Measurements from ENCODE around the gene PAX7.

The PAX7 gene

GRCh38 chr1:18637511-18637960 is 6.9 kb downstream of the PAX7 start:
- Histone ChIP-seq H3K9ac (ENCODE audit: low read length) (no peak overlapping the region), H3K4me1 (ENCODE audit: insufficient read depth, low read length) (no peaks in the 10 kb centered on the region), H3K27ac (ENCODE audit: low read depth, low read length) (no peak overlapping the region), H3K4me3 (ENCODE audit: low read depth in 1 of 2, low read length in 2 of 2) (no peak overlapping the region), H3K27me3 (ENCODE audit: control insufficient read depth in 1 of 2, insufficient read depth in 2 of 2, low read length in 2 of 2) (peaks cover 56 to 95% of the 10 kb centered on the region in 2 donors), H3K9me3 (ENCODE audit: low read length) (no peaks in the 10 kb centered on the region), H3K36me3 (ENCODE audit: insufficient read depth, low read length) (no peaks in the 10 kb centered on the region)

- H3K9ac ChIP-seq (ENCODE audit: low read length), result no peak overlapping the region
- no peaks in the 10 kb centered on the region for H3K4me1 ChIP-seq (ENCODE audit: insufficient read depth, low read length)
- no peaks in the 10 kb centered on the region for H3K36me3 ChIP-seq (ENCODE audit: insufficient read depth, low read length)
- H3K4me3 ChIP-seq (ENCODE audit: low read depth in 1 of 2, low read length in 2 of 2), result no peak overlapping the region
- H3K27ac ChIP-seq (ENCODE audit: low read depth, low read length), result no peak overlapping the region
- no peaks in the 10 kb centered on the region for H3K9me3 ChIP-seq (ENCODE audit: low read length)
- peaks cover 51 to 96% of the 10 kb centered on the region in 2 donors for H3K27me3 ChIP-seq (ENCODE audit: control insufficient read depth in 1 of 2, insufficient read depth in 2 of 2, low read length in 2 of 2)
These were observed 7.6 kb downstream of the PAX7 start for GRCh38 chr1:18637962-18638834.

GRCh38 chr1:18638835-18639364 is 8.3 kb downstream of the PAX7 start:
- no peaks in the 10 kb centered on the region for H3K9me3 ChIP-seq (ENCODE audit: low read length)
- no peak overlapping the region for H3K27ac ChIP-seq (ENCODE audit: low read depth, low read length)
- no peak overlapping the region for H3K9ac ChIP-seq (ENCODE audit: low read length)
- H3K36me3 ChIP-seq (ENCODE audit: insufficient read depth, low read length), result no peaks in the 10 kb centered on the region
- peaks cover 44 to 96% of the 10 kb centered on the region in 2 donors for H3K27me3 ChIP-seq (ENCODE audit: control insufficient read depth in 1 of 2, insufficient read depth in 2 of 2, low read length in 2 of 2)
- no peaks in the 10 kb centered on the region for H3K4me1 ChIP-seq (ENCODE audit: insufficient read depth, low read length)
- H3K4me3 ChIP-seq (ENCODE audit: low read depth in 1 of 2, low read length in 2 of 2), result no peak overlapping the region

DNA sequence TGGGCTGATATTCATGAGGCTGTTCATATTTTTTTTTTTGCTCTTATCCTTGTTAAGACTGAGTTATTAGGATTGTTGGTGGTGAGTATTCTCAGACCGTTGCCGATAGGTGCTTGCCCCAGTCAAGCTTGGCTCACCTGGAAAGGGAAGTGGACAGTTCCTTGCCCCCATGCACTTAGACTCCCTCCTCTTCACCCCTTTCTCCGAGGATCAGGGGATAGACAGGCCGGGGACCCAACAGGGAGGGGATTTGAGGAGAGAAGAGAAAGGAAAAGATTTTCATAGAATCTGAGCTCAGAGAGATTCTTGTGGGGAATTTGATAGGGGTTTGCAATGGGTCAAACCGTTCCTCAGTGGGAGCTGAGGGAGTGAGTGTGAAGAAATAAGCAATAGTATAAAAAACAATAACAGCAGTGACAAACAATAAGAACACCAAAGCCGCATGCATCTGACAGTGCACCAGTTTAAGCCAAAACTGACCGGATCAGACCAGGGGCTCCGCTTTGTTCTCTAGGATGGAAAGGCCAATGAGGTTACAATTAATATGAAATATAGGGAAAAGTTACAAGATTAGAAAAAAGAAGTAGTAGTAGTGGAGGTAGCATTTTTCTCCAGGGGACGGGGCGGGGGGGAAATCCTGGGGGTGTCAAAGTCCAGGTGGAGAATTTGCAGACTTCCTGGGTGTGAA is 8.9 kb downstream of the PAX7 start:
- Histone ChIP-seq H3K27me3 (ENCODE audit: control insufficient read depth in 1 of 2, insufficient read depth in 2 of 2, low read length in 2 of 2) (peaks cover 46 to 96% of the 10 kb centered on the region in 2 donors), H3K4me3 (ENCODE audit: low read depth in 1 of 2, low read length in 2 of 2) (no peak overlapping the region), H3K36me3 (ENCODE audit: insufficient read depth, low read length) (no peaks in the 10 kb centered on the region), H3K9ac (ENCODE audit: low read length) (no peak overlapping the region), H3K27ac (ENCODE audit: low read depth, low read length) (no peak overlapping the region), H3K9me3 (ENCODE audit: low read length) (no peaks in the 10 kb centered on the region), H3K4me1 (ENCODE audit: insufficient read depth, low read length) (no peaks in the 10 kb centered on the region)

DNA sequence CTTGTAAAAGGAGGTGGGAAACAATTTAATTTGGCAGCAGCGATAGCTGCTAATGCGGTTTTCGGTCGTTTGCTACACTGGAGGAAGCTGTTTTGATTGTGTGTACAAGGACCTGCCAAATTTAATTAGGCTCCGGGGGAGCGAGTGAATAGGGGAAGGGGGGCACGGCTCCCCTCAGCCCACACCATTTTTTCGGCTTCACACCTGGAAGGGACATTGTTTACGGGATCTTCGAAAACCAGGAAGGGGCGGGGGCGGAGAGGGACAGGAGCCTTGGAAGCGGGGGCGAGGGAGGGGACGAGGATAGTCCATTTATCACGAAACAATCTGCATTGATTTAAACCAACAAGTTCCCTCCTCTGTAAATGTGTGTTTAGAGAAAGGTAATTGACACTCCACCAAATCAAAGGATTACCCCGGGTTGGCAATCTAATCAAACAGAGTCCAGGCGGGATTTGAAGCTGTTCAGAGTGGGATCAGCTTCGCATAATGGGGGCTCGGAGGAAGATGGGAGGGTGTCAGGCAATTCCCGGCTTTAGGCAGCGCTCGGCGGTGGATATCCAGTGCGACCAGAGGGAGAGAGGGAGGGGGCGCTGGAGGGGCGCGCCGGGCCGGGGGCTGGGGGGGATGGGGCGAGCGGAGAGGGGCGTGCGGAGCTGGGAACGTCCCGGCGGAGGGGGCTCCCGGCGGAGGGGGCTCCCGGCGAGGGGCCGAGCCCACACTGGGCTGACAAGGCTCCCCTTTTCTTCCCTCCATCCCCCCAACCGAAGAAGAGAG is 9.8 kb downstream of the PAX7 start:
- H3K27ac ChIP-seq (ENCODE audit: low read depth, low read length), result no peak overlapping the region
- no peaks in the 10 kb centered on the region for H3K9me3 ChIP-seq (ENCODE audit: low read length)
- H3K9ac ChIP-seq (ENCODE audit: low read length), result no peak overlapping the region
- H3K4me3 ChIP-seq (ENCODE audit: low read depth in 1 of 2, low read length in 2 of 2), result no peak overlapping the region
- H3K36me3 ChIP-seq (ENCODE audit: insufficient read depth, low read length), result no peaks in the 10 kb centered on the region
- peaks cover 46 to 96% of the 10 kb centered on the region in 2 donors for H3K27me3 ChIP-seq (ENCODE audit: control insufficient read depth in 1 of 2, insufficient read depth in 2 of 2, low read length in 2 of 2)
- no peaks in the 10 kb centered on the region for H3K4me1 ChIP-seq (ENCODE audit: insufficient read depth, low read length)

DNA sequence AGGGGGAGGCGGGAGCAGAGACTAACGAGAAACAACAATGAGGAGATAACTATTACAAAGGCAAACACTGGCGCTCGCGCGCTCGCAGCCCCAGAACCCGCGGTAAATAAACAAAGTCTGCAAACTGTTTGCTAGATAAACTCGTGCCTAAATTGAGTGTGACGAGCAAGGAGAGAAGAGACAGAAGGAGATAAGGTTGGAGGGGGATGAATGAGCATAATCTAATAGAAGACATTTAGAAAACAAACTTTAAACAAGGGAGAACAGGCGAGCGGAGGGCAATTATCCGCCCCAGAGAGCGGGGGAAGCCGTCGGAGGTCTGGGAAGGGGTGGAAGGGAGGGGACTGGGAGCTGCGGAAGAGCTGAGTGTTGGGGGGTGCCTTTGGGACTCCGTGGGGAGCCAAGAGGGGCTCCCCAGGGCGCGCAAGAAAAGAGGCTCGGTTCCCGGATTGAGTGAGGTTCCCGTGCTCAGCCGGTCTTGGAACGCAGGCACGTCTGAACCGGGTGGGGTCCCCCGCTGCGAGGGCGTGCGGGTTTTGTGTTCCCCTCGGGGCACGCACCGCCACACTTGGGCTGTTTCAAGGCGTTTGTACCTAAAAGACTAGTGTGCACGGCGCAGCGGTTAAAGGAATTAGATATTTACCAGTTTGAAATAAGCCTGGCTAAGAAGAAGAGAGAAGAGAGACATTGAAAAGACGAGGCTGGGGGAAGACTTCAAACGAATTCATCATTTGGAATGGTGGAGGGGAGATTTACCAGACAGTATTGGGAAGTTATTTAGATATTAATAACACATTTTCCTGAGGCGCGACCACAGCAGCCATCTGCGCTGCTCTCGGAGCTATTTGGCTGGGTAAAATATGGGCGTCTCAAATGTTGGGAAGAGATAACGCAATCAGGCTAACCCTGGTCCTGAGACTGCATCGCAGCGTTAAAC is 10.6 kb downstream of the PAX7 start:
- H3K9ac ChIP-seq (ENCODE audit: low read length), result no peak overlapping the region
- no peaks in the 10 kb centered on the region for H3K4me1 ChIP-seq (ENCODE audit: insufficient read depth, low read length)
- H3K36me3 ChIP-seq (ENCODE audit: insufficient read depth, low read length), result no peaks in the 10 kb centered on the region
- H3K27me3 ChIP-seq (ENCODE audit: control insufficient read depth in 1 of 2, insufficient read depth in 2 of 2, low read length in 2 of 2), result peaks cover 48 to 96% of the 10 kb centered on the region in 2 donors
- no peaks in the 10 kb centered on the region for H3K9me3 ChIP-seq (ENCODE audit: low read length)
- no peak overlapping the region for H3K4me3 ChIP-seq (ENCODE audit: low read depth in 1 of 2, low read length in 2 of 2)
- H3K27ac ChIP-seq (ENCODE audit: low read depth, low read length), result no peak overlapping the region

- no peaks in the 10 kb centered on the region for H3K4me1 ChIP-seq (ENCODE audit: insufficient read depth, low read length)
- peaks cover 55 to 93% of the 10 kb centered on the region in 2 donors for H3K27me3 ChIP-seq (ENCODE audit: control insufficient read depth in 1 of 2, insufficient read depth in 2 of 2, low read length in 2 of 2)
- H3K9ac ChIP-seq (ENCODE audit: low read length), result no peak overlapping the region
- no peaks in the 10 kb centered on the region for H3K9me3 ChIP-seq (ENCODE audit: low read length)
- H3K4me3 ChIP-seq (ENCODE audit: low read depth in 1 of 2, low read length in 2 of 2), result no peak overlapping the region
- no peaks in the 10 kb centered on the region for H3K36me3 ChIP-seq (ENCODE audit: insufficient read depth, low read length)
- no peak overlapping the region for H3K27ac ChIP-seq (ENCODE audit: low read depth, low read length)
These were observed 11.8 kb downstream of the PAX7 start for GRCh38 chr1:18642278-18643095.

- H3K27me3 ChIP-seq (ENCODE audit: control insufficient read depth in 1 of 2, insufficient read depth in 2 of 2, low read length in 2 of 2), result peaks cover 56 to 94% of the 10 kb centered on the region in 2 donors
- no peaks in the 10 kb centered on the region for H3K36me3 ChIP-seq (ENCODE audit: insufficient read depth, low read length)
- no peak overlapping the region for H3K9ac ChIP-seq (ENCODE audit: low read length)
- H3K27ac ChIP-seq (ENCODE audit: low read depth, low read length), result no peak overlapping the region
- H3K9me3 ChIP-seq (ENCODE audit: low read length), result no peaks in the 10 kb centered on the region
- no peak overlapping the region for H3K4me3 ChIP-seq (ENCODE audit: low read depth in 1 of 2, low read length in 2 of 2)
- H3K4me1 ChIP-seq (ENCODE audit: insufficient read depth, low read length), result no peaks in the 10 kb centered on the region
These were observed 12.7 kb downstream of the PAX7 start for GRCh38 chr1:18643154-18644012.

DNA sequence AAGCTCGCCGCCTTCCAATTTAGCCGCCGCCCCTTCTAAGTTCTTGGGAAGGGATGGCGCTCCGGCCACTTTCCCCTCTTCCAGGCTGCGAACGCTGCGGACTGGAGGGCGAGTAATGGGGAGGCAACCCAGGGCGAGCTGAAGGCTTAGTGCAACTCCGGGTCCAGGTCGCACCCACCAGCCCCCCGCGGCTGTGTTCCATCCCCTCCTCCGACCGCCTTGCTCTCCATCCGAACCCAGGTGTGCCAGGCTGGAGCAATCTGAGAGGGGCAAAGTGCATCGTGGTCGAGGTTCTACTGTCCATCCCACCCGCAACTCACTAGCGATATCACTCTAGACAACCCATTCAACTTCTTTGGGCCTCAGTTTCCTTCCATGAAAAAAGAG is 13.4 kb downstream of the PAX7 start:
- no peaks in the 10 kb centered on the region for H3K36me3 ChIP-seq (ENCODE audit: insufficient read depth, low read length)
- no peaks in the 10 kb centered on the region for H3K9me3 ChIP-seq (ENCODE audit: low read length)
- peaks cover 54 to 94% of the 10 kb centered on the region in 2 donors for H3K27me3 ChIP-seq (ENCODE audit: control insufficient read depth in 1 of 2, insufficient read depth in 2 of 2, low read length in 2 of 2)
- no peaks in the 10 kb centered on the region for H3K4me1 ChIP-seq (ENCODE audit: insufficient read depth, low read length)
- H3K9ac ChIP-seq (ENCODE audit: low read length), result no peak overlapping the region
- H3K27ac ChIP-seq (ENCODE audit: low read depth, low read length), result no peak overlapping the region
- no peak overlapping the region for H3K4me3 ChIP-seq (ENCODE audit: low read depth in 1 of 2, low read length in 2 of 2)

All from muscle layer of colon (tissue), 2 donors.